Keratinocyte (primary cell): ENCODE measurements around the gene COL13A1.

ENCODE experiments used
- CTCF ChIP-seq, 3 experiments: IDR thresholded peaks in 1 of 3; conservative IDR thresholded peaks in 1 of 3; optimal IDR thresholded peaks in 1 of 3; 2 replicates in 2 of 3; 3 replicates in 1 of 3; pipeline versions ENCODE3 to v1.5.1; 2011; ENCODE audit warnings: low read length in 3 of 3, mild to moderate bottlenecking in 3 of 3, moderate library complexity in 2 of 3, control low read depth in 1 of 3, inconsistent platforms in 1 of 3; ENCODE audit not compliant: insufficient read depth in 2 of 3; ENCODE audit errors: extremely low read depth in 1 of 3
- EZH2 ChIP-seq: IDR thresholded peaks from one replicate; pipeline ENCODE4 v1.6.1; 2012; ENCODE audit warnings: inconsistent platforms, mild to moderate bottlenecking, low read length, moderate library complexity

- TF ChIP-seq CTCF (optimal IDR thresholded peaks at IDR 0.05 in 1 of 3, IDR thresholded peaks at IDR 0.05 in 1 of 3, conservative IDR thresholded peaks at IDR 0.05 in 1 of 3; ENCODE audit: extremely low read depth in 1 of 3, insufficient read depth in 2 of 3, low read length in 3 of 3) (no peak), EZH2 (no peak)
Measured at GRCh38 chr10:69816521-69816920, 14.8 kb downstream of the COL13A1 start.
